Caki2 (cell line): ENCODE data around the gene VHLL. TPM values are rescaled to one million over a fixed set of nuclear protein-coding genes. Genes with fewer than 3 reads are reported as not detected.

ENCODE experiments used
- DNase-seq: peaks from one replicate; pipeline ENCODE4 v3.0.0-alpha.2; 2015; ENCODE audit warnings: low read depth
- in situ Hi-C: cut with HindIII; loops from 2 replicates; pipeline ENCODE4 v1.10.0; 2016; ENCODE audit warnings: low sequenced_read_pairs, low pct_unique_long_range_greater_than_20kb, mixed read lengths
- total RNA-seq: library from RNA; depleted of rRNA; stranded (reverse); fragments of >200 nt; shearing (Covaris generic); gene quantifications from 2 replicates; pipeline ENCODE4 v1.2.3, GENCODE V29; 2014; ENCODE audit warnings: low replicate concordance; rRNA removed

Gene VHLL
- total RNA-seq, 1 experiment from 2014 or later = not detected

GRCh38 chr1:156266051-156266450 is 33.1 kb downstream of the VHLL start:
- no peak for DNase-seq
- in situ Hi-C loops = no loop called here

- in situ Hi-C loops = no loop called here
- no peak for DNase-seq
These were observed 35.8 kb downstream of the VHLL start for GRCh38 chr1:156263288-156263655.

- in situ Hi-C loops = no loop called here
- no peak for DNase-seq
These were observed 36.4 kb downstream of the VHLL start for GRCh38 chr1:156262461-156263287.

DNA sequence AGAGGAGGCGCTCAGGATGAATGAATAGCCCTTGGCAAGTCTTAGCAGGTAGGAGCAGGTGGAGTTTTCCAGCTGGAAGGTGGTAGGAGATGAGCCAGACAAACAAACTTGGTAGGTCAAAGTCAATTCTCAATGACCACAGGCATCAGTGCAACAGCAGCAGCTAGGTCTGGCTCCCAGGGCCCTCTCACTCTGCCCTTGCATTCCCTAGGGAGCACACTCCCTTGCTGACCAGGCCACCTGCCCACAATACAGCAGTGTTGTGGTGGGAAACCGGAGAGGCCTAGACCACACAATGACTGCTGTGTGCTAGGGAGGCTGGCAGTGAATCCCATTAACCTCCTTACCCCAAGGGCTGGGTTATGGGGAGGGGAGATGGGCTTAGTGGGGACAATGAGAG is 38.2 kb downstream of the VHLL start:
- DNase-seq = no peak
- in situ Hi-C loops = no loop called here

DNA sequence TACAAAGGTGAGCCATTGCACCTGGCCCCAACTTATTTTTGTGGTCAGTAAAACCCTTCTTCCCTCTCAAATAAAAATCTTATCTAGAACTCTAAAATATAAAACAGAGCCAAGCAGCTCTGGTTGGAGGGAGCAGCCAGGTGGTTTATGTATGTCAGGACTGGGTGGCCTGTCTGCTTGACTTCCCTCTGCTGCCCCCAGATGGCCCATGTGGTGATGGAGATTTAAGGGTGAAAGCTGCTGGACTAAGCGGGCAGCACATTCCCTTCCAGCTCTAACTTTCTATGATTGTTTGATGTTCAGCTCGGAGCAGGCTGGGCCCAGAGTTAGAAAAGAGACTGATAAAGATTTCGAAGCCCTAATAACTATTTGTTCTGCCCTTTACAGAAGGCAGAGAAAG is 39.3 kb downstream of the VHLL start:
- in situ Hi-C loops = no loop called here
- no peak for DNase-seq

- no peak for DNase-seq
- in situ Hi-C loops = no loop called here
These were observed 40.2 kb downstream of the VHLL start for GRCh38 chr1:156258859-156259258.

DNA sequence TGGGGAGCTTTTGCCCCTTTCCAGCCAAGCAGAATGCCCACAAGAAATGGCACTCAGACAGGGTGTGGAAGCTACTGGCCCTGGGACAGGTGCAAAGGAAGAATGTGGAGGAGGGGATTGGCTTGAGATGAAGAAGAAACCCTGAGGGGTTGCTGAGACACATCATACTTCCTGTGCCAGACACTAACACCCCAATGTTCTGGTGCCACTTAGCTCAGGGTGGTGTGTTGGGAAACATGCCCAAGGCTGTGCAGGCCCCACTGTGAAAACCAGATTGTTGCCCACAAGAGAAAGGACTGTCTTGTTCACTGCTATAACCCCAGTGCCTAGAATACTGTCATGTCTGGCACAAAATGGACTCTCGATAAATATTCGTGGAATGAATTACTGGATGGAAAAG is 41.4 kb downstream of the VHLL start:
- in situ Hi-C loops = no loop called here
- no peak for DNase-seq

- DNase-seq = no peak
- in situ Hi-C loops = no loop called here
These were observed 45.5 kb downstream of the VHLL start for GRCh38 chr1:156253634-156254033.

GRCh38 chr1:156251527-156251926 is 47.6 kb downstream of the VHLL start:
- no peak for DNase-seq
- in situ Hi-C loops = no loop called here

DNA sequence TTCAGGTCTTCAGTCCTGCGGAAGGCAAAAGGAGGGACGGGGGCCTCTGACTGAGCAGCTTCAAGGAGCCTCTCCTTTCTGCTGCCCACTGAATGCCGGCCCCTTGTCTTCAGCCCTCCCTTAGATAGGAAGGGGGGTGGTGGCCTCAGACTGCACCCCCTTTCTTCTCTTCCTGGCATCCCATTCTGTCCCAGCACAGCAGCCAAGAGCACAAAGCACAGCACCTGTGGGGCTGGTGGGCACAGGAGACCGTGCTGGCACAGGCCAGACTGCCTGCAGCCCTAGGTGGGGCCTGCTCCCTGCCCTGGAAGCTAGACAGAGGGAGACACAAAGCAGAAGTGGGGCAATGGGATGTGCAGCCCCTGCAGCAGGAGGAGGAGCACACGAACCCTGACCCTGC is 49.5 kb downstream of the VHLL start:
- no peak for DNase-seq
- in situ Hi-C loops = no loop called here

Other genes with a start within 250 kb of the VHLL start
- gene UBQLN4, start 245.5 kb downstream of the VHLL start, total RNA-seq = 12.4 and 36.6 TPM in 2 replicates
- gene LAMTOR2, start 244.5 kb downstream of the VHLL start, total RNA-seq = 14.3 and 28.3 TPM in 2 replicates
- not detected in 2 replicates for gene RAB25, start 238.1 kb downstream of the VHLL start, total RNA-seq
- gene MEX3A, start 216.8 kb downstream of the VHLL start, total RNA-seq = 0.64 and 2.0 TPM in 2 replicates
- gene LMNA, start 184.6 kb downstream of the VHLL start, total RNA-seq = 652 and 715 TPM in 2 replicates
- gene SEMA4A, start 145.7 kb downstream of the VHLL start, total RNA-seq = 1.9 and 2.0 TPM in 2 replicates
- gene SLC25A44, start 105.2 kb downstream of the VHLL start, total RNA-seq = 11.8 and 15.9 TPM in 2 replicates
- gene PMF1, start 86.3 kb downstream of the VHLL start, total RNA-seq = 81.6 and 115 TPM in 2 replicates
- gene BGLAP, start 57.1 kb downstream of the VHLL start, total RNA-seq = not detected in 2 replicates
- gene PAQR6, start 51.3 kb downstream of the VHLL start, total RNA-seq = not detected in 2 replicates
- gene SMG5, start 16.5 kb downstream of the VHLL start, total RNA-seq = 52.9 and 53.1 TPM in 2 replicates
- 1.4 and 2.5 TPM in 2 replicates for gene TMEM79, start 15.0 kb downstream of the VHLL start, total RNA-seq
- gene GLMP, start 3.6 kb downstream of the VHLL start, total RNA-seq = 79.0 and 119 TPM in 2 replicates
- 691 and 710 TPM in 2 replicates for gene CCT3, start 39.0 kb upstream of the VHLL start, total RNA-seq
- gene TSACC, start 39.2 kb upstream of the VHLL start, total RNA-seq = 14.3 TPM in 1 of 2 replicates, not detected in the other
- not detected in 2 replicates for gene RHBG, start 69.9 kb upstream of the VHLL start, total RNA-seq
- 2.7 and 6.2 TPM in 2 replicates for gene MEF2D, start 201.5 kb upstream of the VHLL start, total RNA-seq